H1 (cell line): Measurements from ENCODE around the gene SMG5. TPM values are rescaled to one million over a fixed set of nuclear protein-coding genes. Genes with fewer than 3 reads are reported as not detected.

Experiments used
- CHD1 ChIP-seq: IDR thresholded peaks from 2 replicates; pipeline ENCODE4 v1.6.1; 2012; ENCODE audit warnings: low read depth, low read length, improper control_type of control experiment
- GABPA ChIP-seq: IDR thresholded peaks from 2 replicates; pipeline ENCODE4 v1.6.1; 2011; ENCODE audit warnings: mild to moderate bottlenecking, low read length, moderate library complexity, borderline replicate concordance; ENCODE audit not compliant: insufficient read depth
- JUND ChIP-seq: IDR thresholded peaks from 2 replicates; pipeline ENCODE4 v1.6.1; 2011; ENCODE audit warnings: mild to moderate bottlenecking, improper control_type of control experiment, low read length
- YY1 ChIP-seq: IDR thresholded peaks from 2 replicates; pipeline ENCODE4 v1.6.1; 2011; ENCODE audit warnings: low read depth, mild to moderate bottlenecking, low read length
- polyA plus RNA-seq, 7 experiments: library from polyadenylated mRNA; depleted of rRNA in 3 of 7; stranded (reverse) in 5 of 7; unstranded in 2 of 7; fragments of >200 nt in 5 of 7; fragments of 200-250 nt in 2 of 7; gene quantifications; 1 replicate in 5 of 7; 2 replicates in 1 of 7; 4 replicates in 1 of 7; pipeline versions ENCODE4 v1.2.1 to v1.2.3, GENCODE V29; 2011 to 2013; ENCODE audit warnings: missing spikeins in 2 of 7, mixed read lengths in 2 of 7
- total RNA-seq: library from RNA; stranded (reverse); fragmentation: NEBNext Ultra II Directional; extraction: Animal tissue kit (Norgen Biotek cat#: 25700); gene quantifications from 2 replicates; pipeline ENCODE4 v1.2.1, GENCODE V29; 2021

Gene SMG5
- total and polyA plus RNA-seq, 2 of the 8 experiments (the other 6 are each of a cell fraction or from before 2014, with no cell fraction given): 32.7 to 98.0 TPM

DNA sequence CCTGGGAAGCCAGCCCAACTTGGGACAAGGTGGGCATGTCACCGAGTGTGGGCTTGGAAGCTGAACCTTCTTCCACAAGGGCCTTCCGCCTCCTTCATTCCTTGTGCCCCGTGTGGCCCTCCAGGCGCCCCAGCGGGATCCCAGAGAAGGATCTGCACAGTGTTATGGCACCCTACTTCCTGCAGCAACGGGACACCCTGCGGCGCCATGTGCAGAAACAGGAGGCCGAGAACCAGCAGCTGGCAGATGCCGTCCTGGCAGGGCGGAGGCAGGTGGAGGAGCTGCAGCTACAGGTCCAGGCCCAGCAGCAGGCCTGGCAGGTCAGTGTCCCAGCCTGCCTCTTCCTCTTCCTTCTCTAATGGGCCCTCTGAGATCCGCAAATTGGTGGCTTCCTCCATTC is 46.5 kb downstream of the SMG5 start (continued):
- no peak for TF ChIP-seq CHD1
- no peak for TF ChIP-seq GABPA
- no peak for TF ChIP-seq JUND
- no peak for TF ChIP-seq YY1
